GM21360 (cell line): Measurements from ENCODE around the gene ZNF19.
"Not testable (repeated sequence)": the region's sequence is repeated elsewhere in the genome, so short reads cannot be mapped to it uniquely, and the experiment has no call there.

ENCODE experiments used
- ATAC-seq: cut with Tn5 transposase; IDR thresholded peaks from one replicate; pipeline ENCODE4 v1.9.1; 2021; ENCODE audit warnings: mild to moderate bottlenecking, moderate library complexity; ENCODE audit not compliant: unreplicated experiment

Gene ZNF19

GRCh38 chr16:71489122-71489521, at the start of gene ZNF19:
Gene ZNF19 (minus strand): TSS chr16:71489324. CDS start chr16:71482114, 7,210 bp downstream.
- no peak for ATAC-seq

GRCh38 chr16:71537643-71538042, 48.5 kb upstream of the ZNF19 start:
- ATAC-seq: peak; percentile 63

- no peak for ATAC-seq
Measured at GRCh38 chr16:71536752-71537499, 47.8 kb upstream of the ZNF19 start.

GRCh38 chr16:71532366-71532765, 43.2 kb upstream of the ZNF19 start:
- no peak for ATAC-seq

GRCh38 chr16:71528863-71529262, 39.7 kb upstream of the ZNF19 start:
- ATAC-seq: no peak

- ATAC-seq: no peak
Measured at GRCh38 chr16:71528257-71528656, 39.1 kb upstream of the ZNF19 start.

- ATAC-seq: no peak
Measured at GRCh38 chr16:71526111-71526631, 37.0 kb upstream of the ZNF19 start, which contains the start of gene CHST4. Gene CHST4 (plus strand): TSS chr16:71526426. CDS start chr16:71536678, 10,252 bp downstream.

GRCh38 chr16:71524566-71525553, 35.7 kb upstream of the ZNF19 start:
- ATAC-seq: no peak

GRCh38 chr16:71520550-71520949, 31.4 kb upstream of the ZNF19 start:
- ATAC-seq: no peak

- no peak for ATAC-seq
Measured at GRCh38 chr16:71515026-71515425, 25.9 kb upstream of the ZNF19 start.

- ATAC-seq: no peak
Measured at GRCh38 chr16:71514476-71514875, 25.4 kb upstream of the ZNF19 start.

- ATAC-seq: no peak
Measured at GRCh38 chr16:71513302-71513701, 24.2 kb upstream of the ZNF19 start.

GRCh38 chr16:71507061-71507460, 17.9 kb upstream of the ZNF19 start:
- no peak for ATAC-seq

- ATAC-seq: no peak
Measured at GRCh38 chr16:71504901-71505300, 15.8 kb upstream of the ZNF19 start.

GRCh38 chr16:71504051-71504450, 14.9 kb upstream of the ZNF19 start:
- not testable (repeated sequence) for ATAC-seq

- no peak for ATAC-seq
Measured at GRCh38 chr16:71501547-71501946, 12.4 kb upstream of the ZNF19 start.

GRCh38 chr16:71500964-71501363, 11.8 kb upstream of the ZNF19 start:
- no peak for ATAC-seq

GRCh38 chr16:71499775-71500364, 10.7 kb upstream of the ZNF19 start:
- no peak for ATAC-seq

- no peak for ATAC-seq
Measured at GRCh38 chr16:71498031-71498430, 8.9 kb upstream of the ZNF19 start.

GRCh38 chr16:71493213-71493612, 4.1 kb upstream of the ZNF19 start:
- no peak for ATAC-seq

GRCh38 chr16:71492786-71493185, 3.7 kb upstream of the ZNF19 start:
- no peak for ATAC-seq
